Duodenal mucosa (tissue), 2 donors: ENCODE measurements around the gene SDR42E2.
"Not testable (repeated sequence)": the region's sequence is repeated elsewhere in the genome, so short reads cannot be mapped to it uniquely, and the experiment has no call there.

Source experiments
- H3K27ac ChIP-seq: one replicate; pipeline ENCODE4 v1.7.0; 2013; ENCODE audit warnings: low read depth, low read length
- H3K27me3 ChIP-seq, 2 donors: one replicate each; pipeline ENCODE4 v1.7.0; 2013; ENCODE audit warnings: low read length in 2 of 2, control low read depth in 1 of 2; ENCODE audit not compliant: insufficient read depth in 2 of 2, control insufficient read depth in 1 of 2
- H3K36me3 ChIP-seq, 2 donors: one replicate each; pipeline ENCODE4 v1.7.0; 2013; ENCODE audit warnings: low read length in 2 of 2, control low read depth in 1 of 2; ENCODE audit not compliant: insufficient read depth in 2 of 2, control insufficient read depth in 1 of 2
- H3K4me1 ChIP-seq, 2 donors: one replicate each; pipeline ENCODE4 v1.7.0; 2013; ENCODE audit warnings: low read length in 2 of 2, control low read depth in 1 of 2; ENCODE audit not compliant: insufficient read depth in 2 of 2, control insufficient read depth in 1 of 2
- H3K4me3 ChIP-seq, 2 donors: one replicate each; pipeline ENCODE4 v1.7.0; 2013; ENCODE audit warnings: low read length in 2 of 2, low read depth in 1 of 2
- H3K9ac ChIP-seq, 2 donors: one replicate each; pipeline ENCODE4 v1.7.0; 2013; ENCODE audit warnings: low read length in 2 of 2, low read depth in 1 of 2
- H3K9me3 ChIP-seq, 2 donors: one replicate each; pipeline ENCODE4 v1.7.0; 2013; ENCODE audit warnings: low read length in 2 of 2, control low read depth in 1 of 2; ENCODE audit not compliant: control insufficient read depth in 1 of 2

SDR42E2 gene

DNA sequence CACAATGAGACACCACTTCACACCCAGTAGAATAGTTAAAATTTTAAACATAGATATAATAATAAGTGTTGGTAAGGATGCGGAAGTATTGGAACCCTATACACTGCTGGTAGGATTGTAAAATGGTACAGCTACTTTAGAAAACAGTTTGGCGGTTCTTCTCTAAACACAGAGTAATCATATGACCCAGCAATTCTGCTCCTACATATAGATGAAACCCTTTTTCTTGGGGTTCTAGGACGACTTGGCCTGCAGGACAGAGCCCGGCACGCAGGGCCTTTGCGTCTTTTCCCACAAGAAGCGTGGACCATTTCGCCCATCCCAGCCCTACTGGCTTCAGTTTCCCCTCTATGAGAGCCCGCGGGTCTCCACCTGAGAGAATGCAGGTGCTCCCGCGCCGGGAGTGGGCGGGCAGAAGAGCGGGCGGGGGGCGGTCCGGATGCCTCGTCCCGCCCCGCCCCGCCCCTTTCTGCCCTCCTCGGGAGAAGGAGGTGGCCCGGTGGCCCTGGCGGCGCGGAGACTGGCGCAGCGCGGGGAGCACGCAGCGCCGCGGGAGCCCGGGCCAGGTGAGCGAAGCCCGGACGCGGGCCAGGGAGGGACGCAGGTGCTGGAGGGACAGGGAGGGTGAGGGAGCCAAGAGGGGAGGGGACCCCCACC, at the start of gene SDR42E2:
Gene SDR42E2, plus strand, starts transcription at position 508 of the 657 bp plus-strand sequence. CDS start 3,077 bp downstream, outside the sequence.
- peak within 1 kb of the TSS; percentile 28 to 39 for H3K4me3 ChIP-seq

DNA sequence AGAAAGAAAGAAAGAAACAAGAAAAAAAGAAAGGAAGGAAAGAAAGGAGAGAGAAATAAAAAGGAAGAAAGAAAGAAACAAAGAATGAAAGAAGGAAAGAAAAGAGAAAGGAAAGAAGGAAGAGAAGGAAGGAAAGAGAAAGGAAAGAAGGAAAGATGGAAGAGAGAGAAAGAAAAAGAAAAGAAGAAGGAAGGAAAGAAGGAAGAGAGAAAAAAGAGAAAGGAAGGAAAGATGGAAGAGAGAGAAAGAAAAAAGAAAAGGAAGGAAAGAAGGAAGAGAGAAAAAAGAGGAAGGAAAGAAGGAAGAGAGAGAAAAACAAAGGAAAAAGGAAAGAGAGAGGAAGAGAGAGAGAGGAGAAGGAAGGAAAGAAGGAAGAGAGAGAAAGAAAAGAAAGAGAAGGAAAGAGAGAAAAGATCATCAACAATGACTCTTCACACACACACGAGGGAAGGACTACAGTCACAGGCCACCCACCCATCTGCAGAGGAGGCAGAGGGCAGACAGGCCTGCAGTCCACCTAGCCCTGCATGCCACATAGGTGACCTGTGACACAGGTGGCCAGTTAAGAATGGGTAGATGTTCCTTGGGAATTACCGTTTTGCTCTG, 46.1 kb upstream of the SDR42E2 start:
- H3K36me3 ChIP-seq = no peaks in the 10 kb centered on the region
- no peak overlapping the region for H3K9ac ChIP-seq
- no peaks in the 10 kb centered on the region for H3K4me1 ChIP-seq
- H3K27me3 ChIP-seq = no peaks in the 10 kb centered on the region
- H3K27ac ChIP-seq = no peak overlapping the region
- no peak overlapping the region for H3K4me3 ChIP-seq
- H3K9me3 ChIP-seq = no peaks in the 10 kb centered on the region

More for the DNA sequence above, at the start of gene SDR42E2:
- no peaks in the 10 kb centered on the region for H3K36me3 ChIP-seq
- H3K27me3 ChIP-seq = peaks cover 3 to 13% of the 10 kb centered on the region in 2 donors
- H3K9me3 ChIP-seq = no peaks in the 10 kb centered on the region
- no peaks in the 10 kb centered on the region for H3K4me1 ChIP-seq
- no peak within 1 kb of the TSS for H3K9ac ChIP-seq
- no peak within 1 kb of the TSS for H3K27ac ChIP-seq

DNA sequence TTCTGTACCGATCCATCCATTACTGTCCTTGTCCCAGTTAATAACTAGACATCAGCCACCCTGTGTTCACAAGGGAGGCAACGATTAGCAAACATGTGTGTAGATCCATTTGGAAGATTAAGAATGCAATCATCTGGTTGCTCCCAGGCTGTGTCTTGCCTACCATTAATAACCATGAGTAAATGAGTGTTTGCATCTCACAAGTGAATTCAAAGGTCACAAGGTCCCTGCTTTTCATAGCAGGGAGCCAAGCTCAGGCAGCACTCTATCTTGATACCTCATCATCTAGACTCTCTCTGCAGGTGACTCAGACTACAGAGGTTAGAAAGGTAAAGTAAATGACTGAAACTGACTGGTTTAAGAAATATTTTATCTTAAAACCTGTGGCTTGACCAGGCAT, 44.7 kb upstream of the SDR42E2 start:
- no peak overlapping the region for H3K27ac ChIP-seq
- no peaks in the 10 kb centered on the region for H3K36me3 ChIP-seq
- H3K4me3 ChIP-seq = no peak overlapping the region
- no peaks in the 10 kb centered on the region for H3K4me1 ChIP-seq
- no peaks in the 10 kb centered on the region for H3K9me3 ChIP-seq
- H3K9ac ChIP-seq = no peak overlapping the region
- H3K27me3 ChIP-seq = no peaks in the 10 kb centered on the region

DNA sequence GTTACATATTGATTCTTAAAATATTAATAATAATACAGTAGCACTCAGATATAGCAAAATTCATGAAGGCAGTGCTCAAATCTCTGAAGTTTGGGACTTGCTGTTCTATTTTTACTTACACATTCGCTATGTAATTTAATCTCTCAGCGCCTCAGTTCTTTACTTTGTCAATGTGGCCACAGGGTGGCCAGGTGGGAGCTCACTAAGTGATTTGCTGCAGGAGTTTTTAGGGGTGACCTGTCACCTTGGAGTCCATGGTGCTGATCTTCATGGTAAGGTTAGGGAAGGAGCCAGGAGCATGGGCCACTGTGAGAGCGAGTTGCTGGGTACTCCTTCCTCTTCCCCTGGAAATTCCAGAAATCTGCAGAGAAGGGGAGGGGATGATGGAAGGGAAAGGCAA, 41.9 kb upstream of the SDR42E2 start:
- no peaks in the 10 kb centered on the region for H3K36me3 ChIP-seq
- H3K27me3 ChIP-seq = no peaks in the 10 kb centered on the region
- no peak overlapping the region for H3K9ac ChIP-seq
- no peak overlapping the region for H3K4me3 ChIP-seq
- no peaks in the 10 kb centered on the region for H3K9me3 ChIP-seq
- no peaks in the 10 kb centered on the region for H3K4me1 ChIP-seq
- no peak overlapping the region for H3K27ac ChIP-seq

DNA sequence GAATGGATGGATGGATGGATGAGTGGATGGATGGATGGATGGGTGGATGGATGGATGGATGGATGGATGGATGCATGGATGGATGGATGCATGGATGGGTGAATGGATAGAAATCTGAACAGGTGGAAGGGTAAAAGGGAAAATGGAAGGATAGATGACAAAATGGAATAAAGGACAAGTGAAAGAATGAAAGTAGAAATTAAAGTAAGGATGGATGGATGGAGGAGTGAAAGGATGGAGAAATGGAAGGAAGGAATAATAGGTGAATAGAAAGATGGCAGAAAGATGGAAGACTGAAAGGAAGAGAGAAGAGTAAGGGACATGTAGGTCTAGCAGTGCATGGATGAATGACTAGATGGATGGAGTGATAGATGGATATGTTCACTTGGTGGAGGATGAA, 40.1 kb upstream of the SDR42E2 start:
- H3K9me3 ChIP-seq = no peaks in the 10 kb centered on the region

DNA sequence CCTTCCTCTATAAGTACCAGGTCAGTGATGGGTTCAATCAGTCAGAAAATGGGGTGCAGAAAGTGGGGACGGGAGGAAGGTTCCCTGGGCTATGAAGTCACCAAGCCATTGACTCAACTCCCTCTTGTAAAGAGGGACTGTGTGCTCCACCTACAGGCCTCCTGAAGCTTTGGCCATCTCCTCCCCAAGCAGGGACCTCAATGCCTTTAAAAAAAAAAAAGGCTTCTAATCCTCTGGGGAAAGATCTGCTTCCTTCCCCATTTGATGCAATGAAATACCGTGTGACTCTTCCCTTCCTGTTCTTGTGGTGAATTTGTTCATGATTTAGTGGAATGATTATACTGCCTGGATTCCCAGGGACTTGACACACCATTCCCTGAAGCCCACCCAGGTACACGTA, 39.2 kb upstream of the SDR42E2 start:
- Histone ChIP-seq H3K36me3 (no peaks in the 10 kb centered on the region), H3K9me3 (no peaks in the 10 kb centered on the region), H3K9ac (no peak overlapping the region), H3K27ac (no peak overlapping the region), H3K4me3 (no peak overlapping the region), H3K27me3 (no peaks in the 10 kb centered on the region), H3K4me1 (no peaks in the 10 kb centered on the region)

More for the DNA sequence above, 40.1 kb upstream of the SDR42E2 start:
- Histone ChIP-seq H3K9ac (no peak overlapping the region), H3K4me1 (no peaks in the 10 kb centered on the region), H3K4me3 (no peak overlapping the region), H3K36me3 (no peaks in the 10 kb centered on the region), H3K27me3 (no peaks in the 10 kb centered on the region), H3K27ac (no peak overlapping the region)

DNA sequence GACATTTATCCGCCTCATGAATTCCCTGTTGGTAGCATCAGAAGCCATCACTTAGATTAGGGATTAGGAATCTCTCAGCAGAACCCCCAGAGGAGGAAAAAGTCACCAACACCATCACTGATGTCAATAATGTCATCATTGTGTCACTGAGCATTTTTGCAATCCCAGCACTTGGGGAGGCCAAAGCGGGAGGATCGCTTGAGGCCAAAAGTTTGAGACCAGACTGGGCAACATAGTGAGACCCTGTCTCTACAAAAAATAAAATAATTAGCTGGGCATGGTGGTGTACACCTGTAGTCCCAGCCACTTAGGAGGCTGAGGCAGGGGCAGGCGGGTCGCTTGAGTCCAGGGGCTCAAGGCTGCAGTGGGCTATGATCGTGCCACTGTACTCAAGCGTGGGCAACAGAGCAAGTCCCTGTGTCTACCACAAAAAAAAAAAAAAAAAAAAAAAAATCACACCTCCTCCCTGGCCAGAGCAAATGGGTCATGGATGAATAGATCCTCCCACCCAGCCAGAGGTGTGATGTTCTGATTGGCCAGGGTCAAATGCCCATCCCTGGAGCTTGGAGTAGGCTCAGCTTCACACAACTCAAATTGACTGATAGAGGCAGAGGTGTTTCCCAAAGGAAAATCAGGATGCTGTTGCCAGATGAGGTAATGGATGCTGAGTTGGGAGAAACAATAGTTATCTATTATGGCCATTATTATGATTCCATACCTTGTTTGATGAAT, 38.4 kb upstream of the SDR42E2 start:
- Histone ChIP-seq H3K9me3 (no peaks in the 10 kb centered on the region), H3K27ac (no peak overlapping the region), H3K4me3 (no peak overlapping the region), H3K9ac (no peak overlapping the region), H3K36me3 (no peaks in the 10 kb centered on the region), H3K27me3 (no peaks in the 10 kb centered on the region), H3K4me1 (no peaks in the 10 kb centered on the region)

DNA sequence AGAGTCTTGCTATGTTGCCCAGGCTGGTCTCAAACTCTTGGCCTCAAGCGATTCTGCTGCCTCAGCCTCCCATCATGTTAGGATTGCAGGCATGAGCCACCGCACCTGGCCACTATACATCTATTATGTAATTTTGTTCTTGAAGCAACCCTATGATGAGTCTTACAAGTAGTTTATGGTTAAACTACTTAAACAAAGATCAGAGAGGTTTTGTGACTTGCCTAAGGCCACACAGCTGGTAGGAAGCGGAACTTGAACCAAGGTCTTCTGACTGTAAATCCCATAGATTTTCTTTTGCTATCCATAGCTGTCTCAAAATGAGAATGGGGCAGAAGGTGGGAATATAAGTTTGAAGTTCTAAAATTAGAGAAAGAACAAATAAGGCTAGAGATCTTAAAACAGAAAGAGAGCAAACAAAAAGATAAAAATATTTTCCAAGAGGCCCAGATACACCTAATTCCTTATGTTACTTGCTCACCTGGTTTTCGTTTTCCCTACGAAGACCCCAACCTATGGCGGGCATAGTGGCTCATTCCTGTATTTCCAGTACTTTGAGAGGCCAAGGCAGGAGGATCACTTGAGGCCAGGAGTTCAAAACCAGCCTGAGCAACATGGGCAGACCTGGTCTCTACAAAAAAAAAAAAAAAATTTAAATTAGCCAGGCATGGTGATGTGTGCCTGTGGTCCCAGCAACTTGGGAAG, 37.6 kb upstream of the SDR42E2 start:
- no peaks in the 10 kb centered on the region for H3K27me3 ChIP-seq
- H3K4me3 ChIP-seq = no peak overlapping the region
- H3K4me1 ChIP-seq = no peaks in the 10 kb centered on the region
- no peaks in the 10 kb centered on the region for H3K36me3 ChIP-seq
- H3K9ac ChIP-seq = no peak overlapping the region
- H3K9me3 ChIP-seq = no peaks in the 10 kb centered on the region
- H3K27ac ChIP-seq = no peak overlapping the region

DNA sequence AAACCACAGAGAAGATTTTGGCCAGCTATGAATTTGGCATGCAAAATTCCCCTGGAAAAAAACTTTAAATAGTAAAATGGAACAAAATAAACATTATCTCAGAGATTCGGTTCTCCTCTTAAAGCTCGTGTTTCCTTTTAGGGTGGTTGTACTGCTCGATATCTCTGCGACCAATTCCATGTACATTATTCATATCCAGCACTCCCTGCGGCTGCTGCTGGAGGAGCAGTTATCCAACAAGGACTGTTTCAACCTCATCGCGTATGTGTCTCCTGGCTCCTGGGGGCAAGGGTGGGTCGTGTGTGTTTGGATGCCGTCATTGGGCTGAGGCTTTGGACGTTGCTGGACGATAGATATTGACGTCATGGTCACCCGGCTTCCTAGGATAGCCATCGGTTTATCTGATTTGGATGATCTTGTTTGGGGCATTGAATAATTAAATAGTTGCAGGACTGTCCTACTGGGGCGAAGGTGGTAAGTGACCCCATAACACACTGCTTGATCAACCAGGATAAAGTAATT, 36.2 kb upstream of the SDR42E2 start:
- H3K36me3 ChIP-seq = no peaks in the 10 kb centered on the region
- H3K4me3 ChIP-seq = no peak overlapping the region
- H3K27ac ChIP-seq = no peak overlapping the region
- H3K9ac ChIP-seq = no peak overlapping the region
- no peaks in the 10 kb centered on the region for H3K4me1 ChIP-seq
- no peaks in the 10 kb centered on the region for H3K9me3 ChIP-seq
- no peaks in the 10 kb centered on the region for H3K27me3 ChIP-seq

DNA sequence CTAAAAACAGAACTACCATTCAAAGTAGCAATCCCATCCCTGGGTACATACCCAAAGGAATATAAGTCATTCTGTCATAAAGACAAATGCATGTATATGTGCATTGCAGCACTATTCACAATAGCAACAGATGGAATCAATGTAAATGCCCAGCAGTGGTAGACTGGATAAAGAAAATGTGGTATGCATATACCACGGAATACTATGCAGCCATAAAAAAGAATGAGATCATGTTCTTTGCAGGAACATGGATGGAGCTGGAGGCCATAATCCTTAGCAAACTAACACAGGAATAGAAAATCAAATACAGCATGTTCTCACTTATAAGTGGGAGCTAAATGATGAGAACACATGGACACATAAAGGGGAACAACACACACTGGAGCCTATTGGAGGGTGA, 33.8 kb upstream of the SDR42E2 start:
- not testable (repeated sequence) for H3K36me3 ChIP-seq, H3K27me3 ChIP-seq, H3K9ac ChIP-seq, H3K4me3 ChIP-seq, H3K27ac ChIP-seq, H3K4me1 ChIP-seq, H3K9me3 ChIP-seq
